ENCODE results near the gene SLC27A5.

The SLC27A5 gene

GRCh38 chr19:58511353-58512208 is at the start of gene SLC27A5:
TSS of gene SLC27A5 (minus strand) at chr19:58511992. CDS start at chr19:58511955, 37 bp downstream.
- H3K27me3 ChIP-seq (ENCODE audit: insufficient read depth, insufficient read length): no peaks in the 10 kb centered on the region
- peaks cover 4% of the 10 kb centered on the region for H3K4me1 ChIP-seq (ENCODE audit: insufficient read depth, insufficient read length)
- peaks cover 9% of the 10 kb centered on the region; the same call in 1 of the 2 replicates for H3K9me3 ChIP-seq (ENCODE audit: insufficient read depth, low read length)
- TF ChIP-seq ZNF274 (IDR thresholded peaks at IDR 0.05; ENCODE audit: low read depth, low read length): no peak
- no peak for TF ChIP-seq YY1 (IDR thresholded peaks at IDR 0.05; ENCODE audit: insufficient read depth, insufficient read length)
- TF ChIP-seq SUZ12 (IDR thresholded peaks at IDR 0.05; ENCODE audit: extremely low read depth, insufficient read depth, insufficient read length): no peak
- H3K9ac ChIP-seq (ENCODE audit: insufficient read length, low read depth): peak within 1 kb of the TSS; percentile 13
- H3K36me3 ChIP-seq (ENCODE audit: insufficient read depth, insufficient read length, low read length): peaks cover 6% of the 10 kb centered on the region
- no peak for DNase-seq (ENCODE audit: low read depth, low spot score)
- no peak within 1 kb of the TSS for H3K4me3 ChIP-seq (ENCODE audit: insufficient read length, low read depth)

- H3K4me3 ChIP-seq (ENCODE audit: insufficient read length, low read depth): no peak overlapping the region
- no peak overlapping the region for H3K9ac ChIP-seq (ENCODE audit: insufficient read length, low read depth)
- no peaks in the 10 kb centered on the region for H3K4me1 ChIP-seq (ENCODE audit: insufficient read depth, insufficient read length)
Observed at GRCh38 chr19:58560921-58561320, 49.1 kb upstream of the SLC27A5 start.

GRCh38 chr19:58560007-58560887 is 48.5 kb upstream of the SLC27A5 start:
- Histone ChIP-seq H3K9me3 (ENCODE audit: insufficient read depth, low read length) (no peaks in the 10 kb centered on the region), H3K27me3 (ENCODE audit: insufficient read depth, insufficient read length) (no peaks in the 10 kb centered on the region), H3K4me1 (ENCODE audit: insufficient read depth, insufficient read length) (no peaks in the 10 kb centered on the region), H3K36me3 (ENCODE audit: insufficient read depth, insufficient read length, low read length) (peaks cover 30% of the 10 kb centered on the region), H3K4me3 (ENCODE audit: insufficient read length, low read depth) (peak overlapping the region; percentile 73), H3K9ac (ENCODE audit: insufficient read length, low read depth) (peak overlapping the region; percentile 90)
- no peak for DNase-seq (ENCODE audit: low read depth, low spot score)
- TF ChIP-seq SUZ12 (IDR thresholded peaks at IDR 0.05; ENCODE audit: extremely low read depth, insufficient read depth, insufficient read length): no peak
- TF ChIP-seq YY1 (IDR thresholded peaks at IDR 0.05; ENCODE audit: insufficient read depth, insufficient read length): no peak
- no peak for TF ChIP-seq ZNF274 (IDR thresholded peaks at IDR 0.05; ENCODE audit: low read depth, low read length)

More at GRCh38 chr19:58560921-58561320, 49.1 kb upstream of the SLC27A5 start:
- no peak for TF ChIP-seq SUZ12 (IDR thresholded peaks at IDR 0.05; ENCODE audit: extremely low read depth, insufficient read depth, insufficient read length)
- no peak for TF ChIP-seq YY1 (IDR thresholded peaks at IDR 0.05; ENCODE audit: insufficient read depth, insufficient read length)
- no peak for TF ChIP-seq ZNF274 (IDR thresholded peaks at IDR 0.05; ENCODE audit: low read depth, low read length)
- no peak for DNase-seq (ENCODE audit: low read depth, low spot score)
- no peaks in the 10 kb centered on the region for H3K9me3 ChIP-seq (ENCODE audit: insufficient read depth, low read length)
- H3K27me3 ChIP-seq (ENCODE audit: insufficient read depth, insufficient read length): no peaks in the 10 kb centered on the region
- H3K36me3 ChIP-seq (ENCODE audit: insufficient read depth, insufficient read length, low read length): peaks cover 30% of the 10 kb centered on the region

GRCh38 chr19:58559275-58560006 is 47.6 kb upstream of the SLC27A5 start:
- Histone ChIP-seq H3K9ac (ENCODE audit: insufficient read length, low read depth) (peak overlapping the region; percentile 90), H3K4me1 (ENCODE audit: insufficient read depth, insufficient read length) (no peaks in the 10 kb centered on the region), H3K9me3 (ENCODE audit: insufficient read depth, low read length) (no peaks in the 10 kb centered on the region), H3K27me3 (ENCODE audit: insufficient read depth, insufficient read length) (no peaks in the 10 kb centered on the region), H3K36me3 (ENCODE audit: insufficient read depth, insufficient read length, low read length) (peaks cover 30% of the 10 kb centered on the region), H3K4me3 (ENCODE audit: insufficient read length, low read depth) (peak overlapping the region; percentile 73)
- DNase-seq (ENCODE audit: low read depth, low spot score): peak; percentile 48
- no peak for TF ChIP-seq ZNF274 (IDR thresholded peaks at IDR 0.05; ENCODE audit: low read depth, low read length)
- TF ChIP-seq YY1 (IDR thresholded peaks at IDR 0.05; ENCODE audit: insufficient read depth, insufficient read length): no peak
- no peak for TF ChIP-seq SUZ12 (IDR thresholded peaks at IDR 0.05; ENCODE audit: extremely low read depth, insufficient read depth, insufficient read length)

GRCh38 chr19:58558623-58559274 is 47.0 kb upstream of the SLC27A5 start:
- H3K27me3 ChIP-seq (ENCODE audit: insufficient read depth, insufficient read length): no peaks in the 10 kb centered on the region
- H3K9ac ChIP-seq (ENCODE audit: insufficient read length, low read depth): peak overlapping the region; percentile 90
- H3K36me3 ChIP-seq (ENCODE audit: insufficient read depth, insufficient read length, low read length): peaks cover 33% of the 10 kb centered on the region
- DNase-seq (ENCODE audit: low read depth, low spot score): peak; percentile 79
- no peaks in the 10 kb centered on the region for H3K9me3 ChIP-seq (ENCODE audit: insufficient read depth, low read length)
- H3K4me1 ChIP-seq (ENCODE audit: insufficient read depth, insufficient read length): no peaks in the 10 kb centered on the region
- TF ChIP-seq YY1 (IDR thresholded peaks at IDR 0.05; ENCODE audit: insufficient read depth, insufficient read length): peak; percentile 69
- TF ChIP-seq SUZ12 (IDR thresholded peaks at IDR 0.05; ENCODE audit: extremely low read depth, insufficient read depth, insufficient read length): no peak
- TF ChIP-seq ZNF274 (IDR thresholded peaks at IDR 0.05; ENCODE audit: low read depth, low read length): no peak
- H3K4me3 ChIP-seq (ENCODE audit: insufficient read length, low read depth): peak overlapping the region; percentile 73

GRCh38 chr19:58558066-58558622 is 46.4 kb upstream of the SLC27A5 start, which contains the start of gene UBE2M:
TSS of gene UBE2M (minus strand) at chr19:58558611. CDS start at chr19:58558381, 230 bp downstream.
- no peaks in the 10 kb centered on the region for H3K9me3 ChIP-seq (ENCODE audit: insufficient read depth, low read length)

More at GRCh38 chr19:58558066-58558622, 46.4 kb upstream of the SLC27A5 start, which contains the start of gene UBE2M:
- no peak for DNase-seq (ENCODE audit: low read depth, low spot score)
- Histone ChIP-seq H3K4me3 (ENCODE audit: insufficient read length, low read depth) (peak within 1 kb of the TSS; percentile 73), H3K36me3 (ENCODE audit: insufficient read depth, insufficient read length, low read length) (peaks cover 37% of the 10 kb centered on the region), H3K4me1 (ENCODE audit: insufficient read depth, insufficient read length) (no peaks in the 10 kb centered on the region), H3K27me3 (ENCODE audit: insufficient read depth, insufficient read length) (no peaks in the 10 kb centered on the region), H3K9ac (ENCODE audit: insufficient read length, low read depth) (peak within 1 kb of the TSS; percentile 90)
- TF ChIP-seq SUZ12 (IDR thresholded peaks at IDR 0.05; ENCODE audit: extremely low read depth, insufficient read depth, insufficient read length) (no peak), ZNF274 (IDR thresholded peaks at IDR 0.05; ENCODE audit: low read depth, low read length) (no peak), YY1 (IDR thresholded peaks at IDR 0.05; ENCODE audit: insufficient read depth, insufficient read length) (no peak)

Measured in NT2/D1 (cell line).